ENCODE measurements around the gene WDFY2.

WDFY2 gene

GRCh38 chr13:51777921-51778320 is 193.7 kb downstream of the WDFY2 start:
- no peak for DNase-seq

- DNase-seq: no peak
Observed at GRCh38 chr13:51778392-51778791, 194.1 kb downstream of the WDFY2 start.

- DNase-seq: no peak
Observed at GRCh38 chr13:51780099-51780498, 195.8 kb downstream of the WDFY2 start.

GRCh38 chr13:51781246-51782022 is 197.2 kb downstream of the WDFY2 start:
- DNase-seq: no peak

GRCh38 chr13:51782026-51782710 is 197.9 kb downstream of the WDFY2 start:
- no peak for DNase-seq

GRCh38 chr13:51783428-51784094 is 199.3 kb downstream of the WDFY2 start:
- DNase-seq: no peak

GRCh38 chr13:51784097-51784496 is 199.8 kb downstream of the WDFY2 start:
- DNase-seq: no peak

- DNase-seq: no peak
Observed at GRCh38 chr13:51785712-51786424, 201.6 kb downstream of the WDFY2 start.

GRCh38 chr13:51786425-51787265 is 202.4 kb downstream of the WDFY2 start:
- DNase-seq: no peak

- DNase-seq: no peak
Observed at GRCh38 chr13:51793570-51794271, 209.5 kb downstream of the WDFY2 start.

GRCh38 chr13:51794964-51795363 is 210.7 kb downstream of the WDFY2 start:
- no peak for DNase-seq

GRCh38 chr13:51795419-51795818 is 211.2 kb downstream of the WDFY2 start:
- no peak for DNase-seq

- no peak for DNase-seq
Observed at GRCh38 chr13:51796546-51796945, 212.3 kb downstream of the WDFY2 start.

- DNase-seq: peak; percentile 33
Observed at GRCh38 chr13:51797664-51798488, 213.6 kb downstream of the WDFY2 start.

- DNase-seq: no peak
Observed at GRCh38 chr13:51799261-51799660, 215.0 kb downstream of the WDFY2 start.

- DNase-seq: no peak
Observed at GRCh38 chr13:51800486-51800885, 216.2 kb downstream of the WDFY2 start.

GRCh38 chr13:51801631-51802099 is 217.4 kb downstream of the WDFY2 start:
- no peak for DNase-seq

- no peak for DNase-seq
Observed at GRCh38 chr13:51802631-51803418, 218.6 kb downstream of the WDFY2 start.

Measured in T-helper 9 cell (primary cell).